Suprapubic skin (tissue), 3 donors: Measurements from ENCODE around the gene KSR1.

ENCODE experiments used
- EP300 ChIP-seq: sonication (generic); formaldehyde crosslinking; IDR thresholded peaks from one replicate; pipeline ENCODE4 v1.6.1; 2017; ENCODE audit warnings: antibody characterized with exemption
- TF ChIP-seq, protein P1 (sequence below), 2 donors: fragments of 200-600 bp in 1 of 2; fragments of 450-650 bp in 1 of 2; sonication (generic) in 1 of 2; IDR thresholded peaks; one replicate each; pipeline ENCODE4 v1.5.1; 2016 to 2019; ENCODE audit warnings: antibody characterized with exemption in 2 of 2, mild to moderate bottlenecking in 1 of 2, moderate library complexity in 1 of 2

DNA sequence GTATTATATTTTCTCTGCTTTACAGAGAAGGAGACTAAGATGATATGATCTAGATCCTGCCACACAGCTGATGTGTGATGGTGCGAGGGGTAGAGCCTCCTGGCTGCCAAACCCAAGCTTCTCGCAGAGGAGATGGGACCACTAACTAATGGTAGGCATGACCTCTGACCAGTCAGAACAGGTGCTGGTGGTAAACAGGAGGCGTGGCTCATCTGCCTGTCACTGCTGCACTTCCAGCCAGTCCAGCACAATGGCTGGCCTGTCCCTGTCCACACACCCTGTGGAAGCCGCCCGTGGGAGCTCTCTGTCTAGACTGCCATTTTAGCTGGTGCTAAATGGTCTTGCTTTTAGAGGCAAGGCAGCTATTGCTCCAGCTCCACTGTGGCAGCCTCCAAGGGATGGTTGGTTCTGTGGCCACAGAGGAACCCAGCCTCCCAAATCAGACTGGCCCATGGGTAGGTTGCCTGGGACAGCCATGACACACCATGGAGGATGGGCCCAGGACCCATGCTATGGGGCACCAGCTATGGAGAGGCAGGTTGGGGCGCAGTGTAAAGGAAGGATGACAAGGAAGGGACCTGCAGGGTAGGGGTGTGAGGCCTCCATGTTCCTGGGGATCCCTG is 86.7 kb downstream of the KSR1 start:
- TF ChIP-seq, protein P1, sequence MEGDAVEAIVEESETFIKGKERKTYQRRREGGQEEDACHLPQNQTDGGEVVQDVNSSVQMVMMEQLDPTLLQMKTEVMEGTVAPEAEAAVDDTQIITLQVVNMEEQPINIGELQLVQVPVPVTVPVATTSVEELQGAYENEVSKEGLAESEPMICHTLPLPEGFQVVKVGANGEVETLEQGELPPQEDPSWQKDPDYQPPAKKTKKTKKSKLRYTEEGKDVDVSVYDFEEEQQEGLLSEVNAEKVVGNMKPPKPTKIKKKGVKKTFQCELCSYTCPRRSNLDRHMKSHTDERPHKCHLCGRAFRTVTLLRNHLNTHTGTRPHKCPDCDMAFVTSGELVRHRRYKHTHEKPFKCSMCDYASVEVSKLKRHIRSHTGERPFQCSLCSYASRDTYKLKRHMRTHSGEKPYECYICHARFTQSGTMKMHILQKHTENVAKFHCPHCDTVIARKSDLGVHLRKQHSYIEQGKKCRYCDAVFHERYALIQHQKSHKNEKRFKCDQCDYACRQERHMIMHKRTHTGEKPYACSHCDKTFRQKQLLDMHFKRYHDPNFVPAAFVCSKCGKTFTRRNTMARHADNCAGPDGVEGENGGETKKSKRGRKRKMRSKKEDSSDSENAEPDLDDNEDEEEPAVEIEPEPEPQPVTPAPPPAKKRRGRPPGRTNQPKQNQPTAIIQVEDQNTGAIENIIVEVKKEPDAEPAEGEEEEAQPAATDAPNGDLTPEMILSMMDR (IDR thresholded peaks at IDR 0.05): no peak
- no peak for TF ChIP-seq EP300
